CD4-positive, alpha-beta memory T cell (primary cell): ENCODE data around the gene SUSD6. TPM values are rescaled to one million over a fixed set of nuclear protein-coding genes. Genes with fewer than 3 reads are reported as not detected.

Source experiments
- CTCF ChIA-PET: fragments of 350-600 bp; sonication (Branson Sonifier 250); formaldehyde crosslinking; loops from one replicate; lab custom pipeline; 2021; ENCODE audit warnings: inconsistent platforms; ENCODE audit not compliant: partially characterized antibody; lab: Charles Lee
- POLR2A ChIA-PET: fragments of 350-600 bp; sonication (Branson Sonifier 250); formaldehyde crosslinking; loops from one replicate; lab custom pipeline; 2021; ENCODE audit not compliant: partially characterized antibody; lab: Charles Lee
- DNase-seq, 5 donors: peaks; one replicate each; pipeline versions ENCODE4 v3.0.0 to v3.0.0-alpha.2; 2020 to 2022; ENCODE audit warnings: mixed read lengths in 1 of 5
- H3K27ac ChIP-seq: one replicate; pipeline ENCODE4 v1.7.0; 2013; ENCODE audit warnings: low read depth, low read length
- H3K27me3 ChIP-seq: 2 replicates; pipeline ENCODE4 v1.7.0; 2013; ENCODE audit warnings: mild to moderate bottlenecking, low read length, moderate library complexity; ENCODE audit not compliant: insufficient read depth
- H3K36me3 ChIP-seq: 2 replicates; pipeline ENCODE4 v1.7.0; 2013; ENCODE audit warnings: mild to moderate bottlenecking, low read length, moderate library complexity; ENCODE audit not compliant: insufficient read depth
- H3K4me1 ChIP-seq: 2 replicates; pipeline ENCODE4 v1.7.0; 2013; ENCODE audit warnings: mild to moderate bottlenecking, low read length, moderate library complexity; ENCODE audit not compliant: insufficient read depth
- H3K4me3 ChIP-seq, 2 donors: one replicate each; pipeline ENCODE4 v1.7.0; 2013; ENCODE audit warnings: low read length in 2 of 2, mild to moderate bottlenecking in 1 of 2
- H3K9me3 ChIP-seq, 2 donors: one replicate each; pipeline ENCODE4 v1.7.0; 2013; ENCODE audit warnings: low read length in 2 of 2, control low read depth in 1 of 2; ENCODE audit not compliant: control insufficient read depth in 1 of 2
- H3K27ac Mint-ChIP-seq, 7 donors: one replicate each; pipeline ENCODE4 v1.8.0; 2020 to 2021; ENCODE audit warnings: mixed read lengths in 7 of 7, mild to moderate bottlenecking in 6 of 7, inconsistent platforms in 3 of 7, moderate library complexity in 3 of 7
- H3K27me3 Mint-ChIP-seq, 2 donors: one replicate each; pipeline ENCODE4 v1.8.0; 2020 to 2021; ENCODE audit warnings: mixed read lengths in 2 of 2
- H3K36me3 Mint-ChIP-seq, 2 donors: one replicate each; pipeline ENCODE4 v1.8.0; 2020 to 2021; ENCODE audit warnings: mixed read lengths in 2 of 2, inconsistent platforms in 1 of 2, mild to moderate bottlenecking in 1 of 2
- H3K4me1 Mint-ChIP-seq, 4 donors: one replicate each; pipeline ENCODE4 v1.8.0; 2020 to 2021; ENCODE audit warnings: mixed read lengths in 4 of 4, mild to moderate bottlenecking in 1 of 4
- H3K4me3 Mint-ChIP-seq, 8 donors: one replicate each; pipeline ENCODE4 v1.8.0; 2020 to 2021; ENCODE audit warnings: mixed read lengths in 8 of 8, mild to moderate bottlenecking in 7 of 8, moderate library complexity in 6 of 8, inconsistent platforms in 3 of 8
- H3K9me3 Mint-ChIP-seq, 8 donors: one replicate each; pipeline ENCODE4 v1.8.0; 2020 to 2021; ENCODE audit warnings: mixed read lengths in 8 of 8, mild to moderate bottlenecking in 5 of 8, inconsistent platforms in 3 of 8, moderate library complexity in 1 of 8
- intact Hi-C: fragments of 100-400 bp; cut with micrococcal nuclease; formaldehyde crosslinking; loops from one replicate; pipeline ENCODE4 v1.15.1; 2023
- polyA plus RNA-seq, 2 donors: library from polyadenylated mRNA; unstranded; fragments of 300-500 nt; fragmentation: Illumina TruSeq; gene quantifications; one replicate each; pipeline ENCODE4 v1.2.3, GENCODE V29; 2021
- total RNA-seq, 2 experiments: library from RNA; stranded (reverse); gene quantifications; one replicate each; pipeline ENCODE4 v1.2.3, GENCODE V29; 2021

SUSD6 gene, protein sequence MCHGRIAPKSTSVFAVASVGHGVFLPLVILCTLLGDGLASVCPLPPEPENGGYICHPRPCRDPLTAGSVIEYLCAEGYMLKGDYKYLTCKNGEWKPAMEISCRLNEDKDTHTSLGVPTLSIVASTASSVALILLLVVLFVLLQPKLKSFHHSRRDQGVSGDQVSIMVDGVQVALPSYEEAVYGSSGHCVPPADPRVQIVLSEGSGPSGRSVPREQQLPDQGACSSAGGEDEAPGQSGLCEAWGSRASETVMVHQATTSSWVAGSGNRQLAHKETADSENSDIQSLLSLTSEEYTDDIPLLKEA
- 10 to 100 TPM; 61.5 to 62.0 TPM for total RNA-seq
- polyA plus RNA-seq, result 10 to 100 TPM in 1 of 2 donors, 1 to 10 TPM in 1; 4.8 to 10.8 TPM

DNA sequence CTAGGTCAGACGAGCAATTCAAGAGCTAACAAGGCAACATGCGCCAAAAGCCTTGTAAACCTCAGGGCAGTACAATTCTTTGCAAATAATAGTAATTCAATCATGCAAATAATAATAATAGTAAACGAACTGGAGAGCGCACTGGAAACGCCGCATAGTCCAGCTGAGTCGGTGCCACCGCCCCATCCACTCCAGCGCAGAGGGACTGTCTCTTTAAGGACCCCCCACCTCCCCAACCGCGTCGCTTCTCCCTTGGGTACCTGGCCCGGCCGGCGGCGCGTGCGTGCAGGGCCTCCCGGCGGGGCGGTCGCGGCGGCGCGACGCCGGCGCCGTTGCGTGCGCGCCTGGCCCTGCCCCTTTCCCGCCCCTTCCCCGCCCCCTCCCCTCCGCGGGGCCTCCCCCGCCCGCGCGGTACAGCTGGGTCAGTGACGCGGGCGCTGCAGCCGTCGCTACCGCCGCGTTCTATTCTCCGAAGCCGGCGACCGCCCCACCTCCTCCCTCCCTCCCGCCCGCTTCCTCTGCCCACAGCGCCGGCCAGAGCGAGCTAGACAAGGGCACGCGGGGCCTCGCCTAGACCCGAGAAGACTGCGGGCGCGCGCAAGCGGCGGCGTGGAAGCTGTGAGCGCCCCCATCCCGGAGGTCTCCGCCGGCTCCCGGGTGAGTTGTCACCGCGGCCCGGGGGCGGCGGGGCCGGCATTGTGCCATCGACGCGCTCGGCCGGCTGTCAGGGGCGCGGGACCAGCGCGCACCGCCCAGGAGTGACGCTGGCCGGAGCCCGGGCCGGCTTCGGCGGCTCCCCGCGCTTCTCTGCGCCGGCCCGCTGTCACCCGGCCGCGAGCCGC lies at the start of gene SUSD6:
SUSD6 (plus strand) TSS at position 425 of the 842 bp plus-strand sequence. CDS start 46,997 bp downstream, outside the sequence.
- peak within 1 kb of the TSS; percentile 91 to 99 (median 97) for H3K4me3 Mint-ChIP-seq
- H3K9me3 Mint-ChIP-seq, result no peaks in the 10 kb centered on the region
- H3K36me3 ChIP-seq, result no peaks in the 10 kb centered on the region
- peaks cover 40 to 64% (median 53%) of the 10 kb centered on the region in 4 donors for H3K4me1 Mint-ChIP-seq
- DNase-seq, result peak; percentile 85 to 91 (median 87)
- peak within 1 kb of the TSS; percentile 83 for H3K27ac ChIP-seq
- H3K27me3 Mint-ChIP-seq, result no peaks in the 10 kb centered on the region
- no peaks in the 10 kb centered on the region for H3K9me3 ChIP-seq
- POLR2A ChIA-PET, result interaction anchor here (0.6 to 14.5 kb wide), 16 partner anchors 18 to 213 kb away, joined by 3 to 279 read pairs (median 5); partner anchors contain the start of genes ERH, SLC39A9 and SRSF5
- intact Hi-C loops, result loop anchor here (1.0 to 5.0 kb wide), 5 partner anchors 27 to 819 kb away; partner anchors contain the start of genes DCAF5, SRSF5 and ZFP36L1
- H3K4me1 ChIP-seq, result peaks cover 56% of the 10 kb centered on the region
- H3K27me3 ChIP-seq, result no peaks in the 10 kb centered on the region
- H3K36me3 Mint-ChIP-seq, result peaks cover 0 to 15% of the 10 kb centered on the region in 2 donors
- H3K4me3 ChIP-seq, result peak within 1 kb of the TSS; percentile 80 to 84
- H3K27ac Mint-ChIP-seq, result peak within 1 kb of the TSS; percentile 96 to 100 (median 100)
- CTCF ChIA-PET, result interaction anchor here (0.9 to 3.8 kb wide), 14 partner anchors 12 to 155 kb away, joined by 3 to 12 read pairs (median 4); partner anchors contain the start of gene SRSF5

- CTCF ChIA-PET, result no interaction called here
These were observed 49.5 kb upstream of the SUSD6 start for GRCh38 chr14:69561893-69562292.

GRCh38 chr14:69567563-69567962 lies 43.8 kb upstream of the SUSD6 start:
- Mint-ChIP-seq H3K4me1 (peaks cover 0 to 12% (median under 1%) of the 10 kb centered on the region in 4 donors), H3K4me3 (no peak overlapping the region), H3K9me3 (peaks cover 0 to 2% (median 0%) of the 10 kb centered on the region in 8 donors), H3K36me3 (no peaks in the 10 kb centered on the region), H3K27ac (no peak overlapping the region), H3K27me3 (peaks cover 33 to 51% of the 10 kb centered on the region in 2 donors)
- Histone ChIP-seq H3K4me1 (no peaks in the 10 kb centered on the region), H3K36me3 (no peaks in the 10 kb centered on the region), H3K4me3 (no peak overlapping the region), H3K27me3 (peaks cover 13% of the 10 kb centered on the region), H3K9me3 (no peaks in the 10 kb centered on the region), H3K27ac (no peak overlapping the region)
- intact Hi-C loops, result no loop called here
- POLR2A ChIA-PET, result no interaction called here
- no peak for DNase-seq
- CTCF ChIA-PET, result no interaction called here

More at GRCh38 chr14:69561893-69562292, 49.5 kb upstream of the SUSD6 start:
- no peaks in the 10 kb centered on the region for H3K36me3 ChIP-seq
- H3K27ac ChIP-seq, result no peak overlapping the region
- H3K36me3 Mint-ChIP-seq, result no peaks in the 10 kb centered on the region
- no peaks in the 10 kb centered on the region for H3K4me1 Mint-ChIP-seq
- no peaks in the 10 kb centered on the region for H3K4me1 ChIP-seq
- DNase-seq, result no peak
- peaks cover 0 to 2% (median 0%) of the 10 kb centered on the region in 8 donors for H3K9me3 Mint-ChIP-seq
- intact Hi-C loops, result no loop called here
- no peaks in the 10 kb centered on the region for H3K27me3 ChIP-seq
- H3K4me3 ChIP-seq, result no peak overlapping the region
- H3K27me3 Mint-ChIP-seq, result peaks cover 20 to 47% of the 10 kb centered on the region in 2 donors
- H3K9me3 ChIP-seq, result no peaks in the 10 kb centered on the region
- H3K4me3 Mint-ChIP-seq, result no peak overlapping the region
- no peak overlapping the region for H3K27ac Mint-ChIP-seq
- POLR2A ChIA-PET, result no interaction called here

- Histone ChIP-seq H3K4me1 (peaks cover 13% of the 10 kb centered on the region), H3K27me3 (peaks cover 23% of the 10 kb centered on the region), H3K27ac (no peak overlapping the region), H3K9me3 (no peaks in the 10 kb centered on the region), H3K36me3 (no peaks in the 10 kb centered on the region), H3K4me3 (no peak overlapping the region)
- peaks cover 6 to 28% (median 10%) of the 10 kb centered on the region in 4 donors for H3K4me1 Mint-ChIP-seq
- H3K9me3 Mint-ChIP-seq, result peaks cover 0 to 2% (median 0%) of the 10 kb centered on the region in 8 donors
- no peak for DNase-seq
- H3K36me3 Mint-ChIP-seq, result peaks cover 0 to 2% of the 10 kb centered on the region in 2 donors
- no peak overlapping the region for H3K4me3 Mint-ChIP-seq
- CTCF ChIA-PET, result interaction anchor here (1.2 to 2.2 kb wide), 2 partner anchors 11 to 71 kb away, joined by 3 to 4 read pairs; no protein-coding TSS in a partner anchor
- H3K27me3 Mint-ChIP-seq, result peaks cover 35 to 46% of the 10 kb centered on the region in 2 donors
- H3K27ac Mint-ChIP-seq, result no peak overlapping the region
- intact Hi-C loops, result no loop called here
- POLR2A ChIA-PET, result no interaction called here
These were observed 41.5 kb upstream of the SUSD6 start for GRCh38 chr14:69569859-69570258.

- H3K27me3 Mint-ChIP-seq, result peaks cover 36 to 42% of the 10 kb centered on the region in 2 donors
- H3K4me1 Mint-ChIP-seq, result peaks cover 6 to 29% (median 11%) of the 10 kb centered on the region in 4 donors
- no peaks in the 10 kb centered on the region for H3K36me3 ChIP-seq
- H3K4me3 ChIP-seq, result no peak overlapping the region
- no peak for DNase-seq
- H3K36me3 Mint-ChIP-seq, result peaks cover 0 to 2% of the 10 kb centered on the region in 2 donors
- H3K27ac ChIP-seq, result no peak overlapping the region
- H3K27ac Mint-ChIP-seq, result no peak overlapping the region
- peaks cover 0 to 2% (median 0%) of the 10 kb centered on the region in 8 donors for H3K9me3 Mint-ChIP-seq
- no peaks in the 10 kb centered on the region for H3K9me3 ChIP-seq
- peaks cover 23% of the 10 kb centered on the region for H3K27me3 ChIP-seq
- CTCF ChIA-PET, result interaction anchor here (1.2 to 2.2 kb wide), 3 partner anchors 10 to 70 kb away, joined by 3 to 4 read pairs (median 3); no protein-coding TSS in a partner anchor
- H3K4me1 ChIP-seq, result peaks cover 13% of the 10 kb centered on the region
- H3K4me3 Mint-ChIP-seq, result peak overlapping the region in 6 of 8 donors; percentile 20 to 69 (median 29)
- POLR2A ChIA-PET, result no interaction called here
- intact Hi-C loops, result no loop called here
These were observed 40.5 kb upstream of the SUSD6 start for GRCh38 chr14:69570836-69571330.

DNA sequence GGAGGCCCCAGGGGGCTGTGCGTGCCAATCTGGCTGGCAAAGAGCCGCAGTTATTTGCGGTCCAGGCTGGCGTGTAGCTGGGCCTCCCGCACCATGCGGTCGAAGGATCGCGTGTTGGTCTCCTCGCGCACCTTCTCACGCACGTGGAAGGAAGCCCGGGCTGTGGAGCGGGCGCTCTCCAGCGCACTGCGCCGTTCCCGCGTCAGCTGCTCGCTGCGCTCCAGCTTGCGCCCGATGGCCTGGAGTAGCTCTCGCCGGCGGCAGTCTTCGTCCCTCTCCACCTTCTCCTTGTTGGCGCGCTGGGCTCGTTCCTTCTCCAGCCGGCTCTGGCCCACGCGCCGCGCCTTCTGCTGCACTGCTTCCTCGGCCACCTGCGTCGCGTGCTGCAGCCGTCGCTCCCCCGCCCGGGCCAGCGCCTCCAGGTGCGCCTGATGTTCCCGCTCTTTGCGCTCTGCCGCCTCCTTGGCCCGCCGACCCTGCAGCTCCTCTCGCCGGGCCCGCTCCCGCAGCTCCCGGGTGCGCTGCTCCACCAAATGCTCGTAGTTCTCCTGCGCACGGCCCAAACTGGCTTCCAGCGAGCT lies 39.9 kb upstream of the SUSD6 start:
- no peaks in the 10 kb centered on the region for H3K36me3 ChIP-seq
- no peak overlapping the region for H3K4me3 ChIP-seq
- Mint-ChIP-seq H3K9me3 (peaks cover 0 to 2% (median 0%) of the 10 kb centered on the region in 8 donors), H3K27ac (no peak overlapping the region), H3K36me3 (peaks cover 0 to 2% of the 10 kb centered on the region in 2 donors), H3K4me1 (peaks cover 6 to 29% (median 11%) of the 10 kb centered on the region in 4 donors), H3K4me3 (peak overlapping the region in 3 of 8 donors; percentile 10 to 48 (median 26)), H3K27me3 (peaks cover 40 to 47% of the 10 kb centered on the region in 2 donors)
- H3K4me1 ChIP-seq, result peaks cover 13% of the 10 kb centered on the region
- H3K27ac ChIP-seq, result no peak overlapping the region
- CTCF ChIA-PET, result interaction anchor here (0.9 to 2.2 kb wide), 4 partner anchors 9 to 331 kb away, joined by 3 to 5 read pairs (median 4); no protein-coding TSS in a partner anchor
- POLR2A ChIA-PET, result no interaction called here
- no peaks in the 10 kb centered on the region for H3K9me3 ChIP-seq
- intact Hi-C loops, result no loop called here
- DNase-seq, result no peak
- H3K27me3 ChIP-seq, result peaks cover 23% of the 10 kb centered on the region
